HAP-1 (cell line): ENCODE data around the gene NCOA3.

ENCODE experiments used
- DNase-seq, 2 experiments: peaks; one replicate each; pipeline ENCODE4 v3.0.0-alpha.2; 2016 to 2020; ENCODE audit warnings: low spot score in 2 of 2
- H3K27me3 ChIP-seq: fragments of 250-450 bp; sonication (Bioruptor Pico); 2 replicates; pipeline ENCODE4 v1.5.1; 2020; ENCODE audit warnings: low read depth, mild to moderate bottlenecking, moderate library complexity
- H3K36me3 ChIP-seq: fragments of 250-450 bp; sonication (Bioruptor Pico); replicated peaks from 2 replicates; pipeline ENCODE4 v1.5.1; 2020; ENCODE audit warnings: mild to moderate bottlenecking
- H3K4me1 ChIP-seq: fragments of 250-450 bp; sonication (Bioruptor Pico); 2 replicates; pipeline ENCODE4 v1.5.1; 2020; ENCODE audit warnings: mild to moderate bottlenecking
- H3K4me3 ChIP-seq: fragments of 250-450 bp; sonication (Bioruptor Pico); 2 replicates; pipeline ENCODE4 v1.5.1; 2020; ENCODE audit warnings: mild to moderate bottlenecking, moderate library complexity
- H3K9me3 ChIP-seq: fragments of 250-450 bp; sonication (Bioruptor Pico); 2 replicates; pipeline ENCODE4 v1.5.1; 2020; ENCODE audit warnings: mild to moderate bottlenecking, moderate library complexity
- in situ Hi-C: fragments of 300-500 bp; cut with MboI; formaldehyde crosslinking; loops from 3 replicates; pipeline ENCODE4 v1.14.3; 2020; ENCODE audit warnings: low sequenced_read_pairs, inconsistent platforms, mixed read lengths

Gene NCOA3

DNA sequence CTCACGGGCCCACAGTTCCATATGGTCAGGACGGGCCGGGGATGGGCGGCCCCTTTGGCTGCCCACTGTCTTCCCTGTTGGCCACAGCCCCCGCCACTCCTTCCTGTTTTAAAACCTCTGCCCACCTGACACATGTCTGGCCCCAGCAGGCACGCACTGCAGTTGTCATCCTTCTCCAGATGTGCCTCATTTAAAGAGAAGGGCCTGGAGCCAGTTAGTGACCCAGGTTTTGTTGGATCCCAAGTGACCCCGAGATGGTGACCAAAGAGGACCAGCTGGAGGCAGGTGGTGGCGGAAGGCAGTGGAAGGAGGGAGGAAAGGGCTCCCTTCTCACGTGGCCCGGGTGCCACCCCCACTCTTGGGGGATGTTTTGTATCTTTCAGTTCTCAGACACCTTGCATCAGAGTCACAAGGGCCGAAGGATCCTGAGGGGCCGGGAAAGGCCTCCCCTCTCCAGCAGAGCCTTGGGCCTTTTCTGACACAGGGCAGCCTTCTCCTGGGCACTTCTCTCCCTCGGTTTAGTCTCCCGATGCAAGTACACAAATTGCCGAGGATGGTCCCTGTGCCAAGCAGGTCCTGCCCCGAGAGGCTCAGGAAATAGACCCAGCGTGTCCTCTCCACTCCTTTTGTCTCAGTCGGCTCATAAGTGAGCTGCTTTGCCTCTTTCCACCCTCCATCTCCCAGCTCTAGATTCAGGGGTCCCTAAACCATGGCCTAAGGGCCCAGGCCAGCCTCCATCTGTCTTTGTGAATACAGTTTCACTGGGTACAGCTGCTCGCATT, 166.0 kb downstream of the NCOA3 start:
- Histone ChIP-seq H3K9me3 (no peaks in the 10 kb centered on the region), H3K27me3 (no peaks in the 10 kb centered on the region), H3K4me3 (no peak overlapping the region), H3K4me1 (no peaks in the 10 kb centered on the region), H3K36me3 (no peaks in the 10 kb centered on the region)
- no peak for DNase-seq
- in situ Hi-C loops, result no loop called here

GRCh38 chr20:47668313-47669151, 166.8 kb downstream of the NCOA3 start:
- Histone ChIP-seq H3K4me3 (no peak overlapping the region), H3K36me3 (no peaks in the 10 kb centered on the region), H3K27me3 (no peaks in the 10 kb centered on the region), H3K4me1 (no peaks in the 10 kb centered on the region), H3K9me3 (no peaks in the 10 kb centered on the region)
- in situ Hi-C loops, result no loop called here
- no peak for DNase-seq

DNA sequence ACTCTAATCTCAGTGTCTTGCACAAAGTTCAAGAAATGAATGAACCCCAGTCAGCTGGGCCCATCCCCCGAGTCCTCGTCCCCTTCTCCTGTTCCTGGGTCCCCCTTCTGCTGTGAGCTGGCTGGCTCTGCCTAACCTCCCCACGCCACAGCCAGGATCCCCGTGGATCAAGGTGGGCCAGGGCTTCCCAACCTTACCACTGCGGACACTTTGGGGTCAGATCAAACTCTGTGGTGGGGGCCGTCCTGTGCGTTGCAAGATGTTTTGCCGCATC, 167.4 kb downstream of the NCOA3 start:
- no peaks in the 10 kb centered on the region for H3K36me3 ChIP-seq
- H3K4me1 ChIP-seq, result no peaks in the 10 kb centered on the region
- no peaks in the 10 kb centered on the region for H3K27me3 ChIP-seq
- no peak overlapping the region for H3K4me3 ChIP-seq
- in situ Hi-C loops, result no loop called here
- DNase-seq, result no peak
- H3K9me3 ChIP-seq, result no peaks in the 10 kb centered on the region

DNA sequence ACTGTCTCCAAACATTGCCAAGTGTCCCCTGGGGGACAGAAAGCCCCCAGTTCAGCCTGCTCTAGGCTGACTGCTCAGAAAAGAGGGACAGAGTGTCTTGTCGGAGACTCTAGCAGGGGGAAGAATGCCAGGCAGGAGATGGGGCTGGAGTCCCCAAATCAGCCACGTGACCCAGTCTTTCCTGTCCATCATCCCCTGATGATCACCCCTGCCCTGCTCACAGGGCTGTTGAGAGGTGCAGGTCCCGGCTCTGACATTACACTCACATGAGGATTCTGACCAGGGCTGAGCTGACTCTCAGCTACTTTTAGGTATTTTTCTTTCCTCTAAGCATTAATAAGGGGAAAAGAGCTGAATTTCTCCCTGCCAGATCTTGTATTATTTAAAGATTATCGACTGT, 167.8 kb downstream of the NCOA3 start:
- no peaks in the 10 kb centered on the region for H3K9me3 ChIP-seq
- no peak for DNase-seq
- H3K36me3 ChIP-seq, result no peaks in the 10 kb centered on the region
- H3K27me3 ChIP-seq, result no peaks in the 10 kb centered on the region
- no peak overlapping the region for H3K4me3 ChIP-seq
- in situ Hi-C loops, result no loop called here
- H3K4me1 ChIP-seq, result no peaks in the 10 kb centered on the region

DNA sequence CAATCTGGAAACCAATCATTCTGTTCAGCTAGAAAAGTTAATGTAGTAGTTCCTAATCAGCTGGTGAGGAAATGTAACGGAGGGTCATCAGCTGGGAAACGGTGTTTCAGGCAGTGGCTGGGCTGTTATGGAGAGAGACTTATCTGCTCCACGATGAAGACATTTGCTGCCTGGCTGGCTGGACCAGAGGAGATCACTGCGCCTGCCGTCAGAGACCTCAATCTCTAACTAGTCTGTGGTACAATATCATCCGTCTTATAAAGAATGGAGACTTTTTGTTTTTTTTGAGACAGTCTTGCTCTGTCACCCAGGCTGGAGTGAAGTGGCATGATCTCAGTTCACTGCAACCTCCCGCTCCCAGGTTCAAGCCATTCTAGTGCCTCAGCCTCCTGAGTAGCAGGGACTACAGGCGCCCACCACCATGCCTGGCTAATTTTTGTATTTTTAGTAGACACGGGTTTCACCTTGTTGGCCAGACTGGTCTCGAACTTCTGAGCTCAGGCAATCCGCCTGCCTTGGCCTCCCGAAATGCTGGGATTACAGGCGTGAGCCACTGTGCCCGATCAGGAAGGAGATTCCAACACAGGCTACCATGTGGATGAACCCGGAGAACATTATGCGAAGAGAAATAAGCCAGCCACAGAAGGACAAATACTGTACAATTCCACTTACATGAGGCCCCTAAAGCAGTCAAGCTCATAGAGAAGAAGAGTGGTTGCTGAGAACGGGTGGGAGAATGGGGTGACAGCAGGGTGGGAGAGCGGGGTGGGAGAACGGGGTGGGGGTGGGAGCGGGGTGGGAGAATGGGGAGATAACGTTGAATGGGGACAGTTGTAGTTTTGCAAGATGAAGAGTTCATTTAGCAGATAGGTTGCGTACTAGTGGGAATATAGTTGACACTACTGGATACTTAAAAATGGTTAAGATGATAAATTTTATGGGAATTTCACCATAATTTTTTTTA, 168.5 kb downstream of the NCOA3 start:
- Histone ChIP-seq H3K4me3 (no peak overlapping the region), H3K4me1 (no peaks in the 10 kb centered on the region), H3K9me3 (no peaks in the 10 kb centered on the region), H3K27me3 (no peaks in the 10 kb centered on the region), H3K36me3 (no peaks in the 10 kb centered on the region)
- in situ Hi-C loops, result no loop called here
- no peak for DNase-seq

- Histone ChIP-seq H3K27me3 (no peaks in the 10 kb centered on the region), H3K36me3 (no peaks in the 10 kb centered on the region), H3K4me3 (no peak overlapping the region), H3K4me1 (no peaks in the 10 kb centered on the region), H3K9me3 (no peaks in the 10 kb centered on the region)
- in situ Hi-C loops, result no loop called here
- no peak for DNase-seq
Measured at GRCh38 chr20:47670913-47671312, 169.2 kb downstream of the NCOA3 start.

GRCh38 chr20:47672166-47672565, 170.5 kb downstream of the NCOA3 start:
- Histone ChIP-seq H3K27me3 (no peaks in the 10 kb centered on the region), H3K36me3 (no peaks in the 10 kb centered on the region), H3K4me3 (no peak overlapping the region), H3K4me1 (no peaks in the 10 kb centered on the region), H3K9me3 (no peaks in the 10 kb centered on the region)
- in situ Hi-C loops, result no loop called here
- no peak for DNase-seq

DNA sequence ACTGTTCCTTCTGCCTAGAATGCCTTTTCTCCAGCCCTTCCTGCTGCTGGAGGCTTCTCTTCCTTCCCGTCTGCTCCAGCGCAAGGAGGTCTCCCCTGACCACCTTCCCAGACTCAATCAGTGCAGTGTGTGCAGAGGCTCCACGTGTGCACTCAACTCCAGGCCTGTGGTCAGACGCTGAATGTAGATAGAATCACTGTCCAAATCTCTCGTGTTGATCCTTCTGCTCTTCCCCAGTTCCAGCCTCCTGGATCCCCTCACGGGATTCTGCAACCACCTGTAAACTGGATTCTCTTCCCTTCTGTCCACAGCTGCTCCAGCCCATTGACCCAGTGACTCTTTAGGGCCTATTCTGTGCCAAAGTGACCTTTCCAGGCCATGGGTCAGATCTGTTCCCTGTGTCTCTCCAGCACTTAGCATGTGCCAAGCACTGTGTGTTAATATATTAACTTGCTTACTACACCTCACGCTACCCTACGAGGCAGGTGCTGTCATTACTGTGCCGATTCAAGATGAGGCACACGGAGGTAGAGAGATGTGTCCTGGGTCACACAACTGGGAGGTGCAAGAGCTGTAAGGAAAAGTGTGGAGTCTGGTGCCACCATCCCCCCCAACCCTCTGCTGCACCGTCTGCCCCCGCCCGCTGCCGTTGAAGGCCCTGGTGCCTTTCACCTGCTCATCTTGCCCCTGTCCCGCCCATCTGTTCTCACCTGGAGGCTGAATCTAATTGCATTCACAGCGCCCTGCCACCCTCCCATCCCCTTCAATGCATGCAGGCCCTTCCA, 171.4 kb downstream of the NCOA3 start:
- H3K4me3 ChIP-seq, result no peak overlapping the region
- in situ Hi-C loops, result no loop called here
- H3K36me3 ChIP-seq, result no peaks in the 10 kb centered on the region
- H3K27me3 ChIP-seq, result no peaks in the 10 kb centered on the region
- H3K4me1 ChIP-seq, result no peaks in the 10 kb centered on the region
- H3K9me3 ChIP-seq, result no peaks in the 10 kb centered on the region
- DNase-seq, result no peak

DNA sequence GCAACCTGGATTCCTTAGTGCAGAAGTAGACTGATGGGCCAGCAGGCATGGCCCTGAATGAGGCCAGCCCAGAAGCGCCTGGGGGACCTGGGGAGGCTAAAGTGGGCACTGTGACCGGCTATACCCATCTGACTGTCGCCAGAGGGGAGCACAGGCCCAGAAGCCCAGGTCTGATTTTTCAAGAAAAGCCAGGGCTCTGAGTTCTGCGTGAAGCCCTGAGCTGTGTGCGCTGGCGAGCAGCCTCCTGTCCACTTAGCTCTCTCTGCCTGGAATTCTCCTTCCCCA, 171.9 kb downstream of the NCOA3 start:
- no peak overlapping the region for H3K4me3 ChIP-seq
- in situ Hi-C loops, result no loop called here
- H3K36me3 ChIP-seq, result no peaks in the 10 kb centered on the region
- no peaks in the 10 kb centered on the region for H3K27me3 ChIP-seq
- H3K9me3 ChIP-seq, result no peaks in the 10 kb centered on the region
- no peak for DNase-seq
- H3K4me1 ChIP-seq, result no peaks in the 10 kb centered on the region

GRCh38 chr20:47674145-47674544, 172.5 kb downstream of the NCOA3 start:
- no peaks in the 10 kb centered on the region for H3K9me3 ChIP-seq
- no peaks in the 10 kb centered on the region for H3K27me3 ChIP-seq
- in situ Hi-C loops, result no loop called here
- H3K4me3 ChIP-seq, result no peak overlapping the region
- H3K4me1 ChIP-seq, result no peaks in the 10 kb centered on the region
- no peak for DNase-seq
- H3K36me3 ChIP-seq, result no peaks in the 10 kb centered on the region

- Histone ChIP-seq H3K4me3 (no peak overlapping the region), H3K9me3 (no peaks in the 10 kb centered on the region), H3K4me1 (no peaks in the 10 kb centered on the region), H3K27me3 (no peaks in the 10 kb centered on the region), H3K36me3 (no peaks in the 10 kb centered on the region)
- in situ Hi-C loops, result no loop called here
- DNase-seq, result no peak
Measured at GRCh38 chr20:47674686-47675085, 173.0 kb downstream of the NCOA3 start.

GRCh38 chr20:47675190-47676142, 173.8 kb downstream of the NCOA3 start:
- Histone ChIP-seq H3K9me3 (no peaks in the 10 kb centered on the region), H3K36me3 (no peaks in the 10 kb centered on the region), H3K27me3 (no peaks in the 10 kb centered on the region), H3K4me3 (no peak overlapping the region), H3K4me1 (no peaks in the 10 kb centered on the region)
- no peak for DNase-seq
- in situ Hi-C loops, result no loop called here
